ENCODE results near the gene NCKAP5.

GRCh38 chr2:132857319-132857718 is 710.9 kb downstream of the NCKAP5 start:
- TF ChIP-seq, protein P1, sequence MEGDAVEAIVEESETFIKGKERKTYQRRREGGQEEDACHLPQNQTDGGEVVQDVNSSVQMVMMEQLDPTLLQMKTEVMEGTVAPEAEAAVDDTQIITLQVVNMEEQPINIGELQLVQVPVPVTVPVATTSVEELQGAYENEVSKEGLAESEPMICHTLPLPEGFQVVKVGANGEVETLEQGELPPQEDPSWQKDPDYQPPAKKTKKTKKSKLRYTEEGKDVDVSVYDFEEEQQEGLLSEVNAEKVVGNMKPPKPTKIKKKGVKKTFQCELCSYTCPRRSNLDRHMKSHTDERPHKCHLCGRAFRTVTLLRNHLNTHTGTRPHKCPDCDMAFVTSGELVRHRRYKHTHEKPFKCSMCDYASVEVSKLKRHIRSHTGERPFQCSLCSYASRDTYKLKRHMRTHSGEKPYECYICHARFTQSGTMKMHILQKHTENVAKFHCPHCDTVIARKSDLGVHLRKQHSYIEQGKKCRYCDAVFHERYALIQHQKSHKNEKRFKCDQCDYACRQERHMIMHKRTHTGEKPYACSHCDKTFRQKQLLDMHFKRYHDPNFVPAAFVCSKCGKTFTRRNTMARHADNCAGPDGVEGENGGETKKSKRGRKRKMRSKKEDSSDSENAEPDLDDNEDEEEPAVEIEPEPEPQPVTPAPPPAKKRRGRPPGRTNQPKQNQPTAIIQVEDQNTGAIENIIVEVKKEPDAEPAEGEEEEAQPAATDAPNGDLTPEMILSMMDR (IDR thresholded peaks at IDR 0.05; ENCODE audit: poor library complexity) = no peak
- no peak for TF ChIP-seq EZH2 (IDR thresholded peaks at IDR 0.05; ENCODE audit: borderline replicate concordance)
- no peak for TF ChIP-seq EZH2phosphoT487 (IDR thresholded peaks at IDR 0.05; ENCODE audit: low read depth, severe bottlenecking, unreplicated experiment)
